NOMO-1 treated with DMSO at 0.1 percent for 48 hours (cell line): ENCODE data around the gene SALL1.

Experiments
- DNase-seq: peaks from one replicate; lab custom pipeline; 2025; ENCODE audit not compliant: unreplicated experiment; lab: John Stamatoyannopoulos, UW

Gene SALL1

GRCh38 chr16:51143196-51143977, 7.7 kb downstream of the SALL1 start:
- DNase-seq, result no peak

GRCh38 chr16:51141541-51141940, 9.5 kb downstream of the SALL1 start:
- no peak for DNase-seq

- no peak for DNase-seq
Observed at GRCh38 chr16:51141106-51141505, 10.0 kb downstream of the SALL1 start.

- DNase-seq, result no peak
Observed at GRCh38 chr16:51140112-51140511, 11.0 kb downstream of the SALL1 start.

GRCh38 chr16:51139568-51139967, 11.5 kb downstream of the SALL1 start:
- DNase-seq, result no peak

- DNase-seq, result no peak
Observed at GRCh38 chr16:51138178-51138577, 12.9 kb downstream of the SALL1 start.

- no peak for DNase-seq
Observed at GRCh38 chr16:51137097-51137496, 14.0 kb downstream of the SALL1 start.

GRCh38 chr16:51134876-51135275, 16.2 kb downstream of the SALL1 start:
- DNase-seq, result no peak

- no peak for DNase-seq
Observed at GRCh38 chr16:51134269-51134812, 16.7 kb downstream of the SALL1 start.

GRCh38 chr16:51133688-51134087, 17.4 kb downstream of the SALL1 start:
- DNase-seq, result no peak

GRCh38 chr16:51133183-51133582, 17.9 kb downstream of the SALL1 start:
- no peak for DNase-seq

- DNase-seq, result no peak
Observed at GRCh38 chr16:51132490-51133115, 18.5 kb downstream of the SALL1 start.

- DNase-seq, result no peak
Observed at GRCh38 chr16:51131619-51132018, 19.5 kb downstream of the SALL1 start.

- DNase-seq, result no peak
Observed at GRCh38 chr16:51129105-51129504, 22.0 kb downstream of the SALL1 start.

- no peak for DNase-seq
Observed at GRCh38 chr16:51125992-51126391, 25.1 kb downstream of the SALL1 start.

GRCh38 chr16:51124896-51125295, 26.2 kb downstream of the SALL1 start:
- DNase-seq, result no peak

- no peak for DNase-seq
Observed at GRCh38 chr16:51121850-51122249, 29.2 kb downstream of the SALL1 start.

GRCh38 chr16:51120730-51121347, 30.2 kb downstream of the SALL1 start:
- DNase-seq, result no peak

GRCh38 chr16:51119973-51120729, 30.9 kb downstream of the SALL1 start:
- no peak for DNase-seq

GRCh38 chr16:51119556-51119955, 31.5 kb downstream of the SALL1 start:
- DNase-seq, result no peak

- DNase-seq, result no peak
Observed at GRCh38 chr16:51116353-51116752, 34.7 kb downstream of the SALL1 start.
